Heart left ventricle (tissue), 13 donors: Measurements from ENCODE around the gene SMAGP.
"Not testable (repeated sequence)": the region's sequence is repeated elsewhere in the genome, so short reads cannot be mapped to it uniquely, and the experiment has no call there.

Source experiments
- POLR2A ChIP-seq, 2 donors: fragments of 450-650 bp; IDR thresholded peaks; one replicate each; pipeline ENCODE4 v1.6.1; 2017; ENCODE audit warnings: antibody characterized with exemption in 2 of 2, mild to moderate bottlenecking in 2 of 2, moderate library complexity in 2 of 2
- TF ChIP-seq, protein P1 (sequence below), 12 donors: fragments of 200-600 bp; sonication (generic) in 4 of 12; IDR thresholded peaks; one replicate each; pipeline versions ENCODE4 v1.5.0 to v1.8.0; 2018 to 2022; ENCODE audit warnings: antibody characterized with exemption in 12 of 12, mild to moderate bottlenecking in 5 of 12
- donor health status: ischemic (EF 13 %, LVEDD 7.1; RV severe dilation, severe dysfunction).
- donor health status: DM: no; HTN: yes; CAD: no.
- donor health status: DM: no; HTN: no; CAD: no.
- donor health status: ischemic (EF 25% LVEDD 6.9; RV normal size, moderate dysfunction).
- donor health status: ischemic (EF 25% LVEDD 5.7; RV mildly dilated, moderate dysfunction).
- donor health status: ischemic (EF 35%, LVEDD 5.7; RV mildly dilated, moderate dysfunction).
- donor health status: nonischemic (EF 11% LVEDD 7.7; RV severe dilation, severe dysfunction).
- donor health status: DM: yes; HTN: yes; CAD: no.
- donor health status: PGD.
- donor health status: ischemic (EF 29% LVEDD 5.4; RV normal size, mild dysfunction).
- donor health status: nonischemic (EF 23%, LVEDD 6.1; RV moderate dilation, normal function).

GRCh38 chr12:51227112-51227511 lies 43.1 kb downstream of the SMAGP start:
- TF ChIP-seq, protein P1, sequence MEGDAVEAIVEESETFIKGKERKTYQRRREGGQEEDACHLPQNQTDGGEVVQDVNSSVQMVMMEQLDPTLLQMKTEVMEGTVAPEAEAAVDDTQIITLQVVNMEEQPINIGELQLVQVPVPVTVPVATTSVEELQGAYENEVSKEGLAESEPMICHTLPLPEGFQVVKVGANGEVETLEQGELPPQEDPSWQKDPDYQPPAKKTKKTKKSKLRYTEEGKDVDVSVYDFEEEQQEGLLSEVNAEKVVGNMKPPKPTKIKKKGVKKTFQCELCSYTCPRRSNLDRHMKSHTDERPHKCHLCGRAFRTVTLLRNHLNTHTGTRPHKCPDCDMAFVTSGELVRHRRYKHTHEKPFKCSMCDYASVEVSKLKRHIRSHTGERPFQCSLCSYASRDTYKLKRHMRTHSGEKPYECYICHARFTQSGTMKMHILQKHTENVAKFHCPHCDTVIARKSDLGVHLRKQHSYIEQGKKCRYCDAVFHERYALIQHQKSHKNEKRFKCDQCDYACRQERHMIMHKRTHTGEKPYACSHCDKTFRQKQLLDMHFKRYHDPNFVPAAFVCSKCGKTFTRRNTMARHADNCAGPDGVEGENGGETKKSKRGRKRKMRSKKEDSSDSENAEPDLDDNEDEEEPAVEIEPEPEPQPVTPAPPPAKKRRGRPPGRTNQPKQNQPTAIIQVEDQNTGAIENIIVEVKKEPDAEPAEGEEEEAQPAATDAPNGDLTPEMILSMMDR (IDR thresholded peaks at IDR 0.05), result not testable (repeated sequence)
- not testable (repeated sequence) for TF ChIP-seq POLR2A (IDR thresholded peaks at IDR 0.05)
